CD14-positive monocyte (primary cell): Measurements from ENCODE around the gene UNC5A. TPM values are rescaled to one million over a fixed set of nuclear protein-coding genes. Genes with fewer than 3 reads are reported as not detected.

ENCODE experiments used
- DNase-seq, 3 donors: peaks; one replicate each; pipeline ENCODE4 v3.0.0-alpha.2; 2011 to 2022
- H2AFZ ChIP-seq: 2 replicates; pipeline ENCODE4 v1.6.0; 2012; ENCODE audit warnings: mild to moderate bottlenecking, low read depth, low read length, inconsistent platforms; ENCODE audit not compliant: insufficient read depth, poor library complexity, severe bottlenecking
- H3K27ac ChIP-seq, 2 donors: 1 replicate in 1 of 2; 2 replicates in 1 of 2; pipeline ENCODE4 v1.5.1; 2012 to 2013; ENCODE audit warnings: low read length in 2 of 2, control low read depth in 1 of 2, inconsistent platforms in 1 of 2, low read depth in 1 of 2, mild to moderate bottlenecking in 1 of 2
- H3K27me3 ChIP-seq, 2 donors: one replicate each; pipeline versions ENCODE4 v1.6.0 to v1.6.1; 2011 to 2013; ENCODE audit warnings: low read length in 2 of 2; ENCODE audit not compliant: control insufficient read depth in 2 of 2, insufficient read depth in 2 of 2
- H3K36me3 ChIP-seq, 2 donors: replicated peaks in 1 of 2; 1 replicate in 1 of 2; 2 replicates in 1 of 2; pipeline versions ENCODE4 v1.5.1 to v1.6.1; 2012 to 2013; ENCODE audit warnings: low read length in 2 of 2, control low read depth in 1 of 2, inconsistent platforms in 1 of 2, mild to moderate bottlenecking in 1 of 2; ENCODE audit not compliant: insufficient read depth in 2 of 2, control insufficient read depth in 1 of 2
- H3K4me1 ChIP-seq, 2 donors: 1 replicate in 1 of 2; 2 replicates in 1 of 2; pipeline versions ENCODE4 v1.5.1 to v1.6.1; 2012 to 2013; ENCODE audit warnings: low read length in 2 of 2, control low read depth in 1 of 2, inconsistent platforms in 1 of 2, mild to moderate bottlenecking in 1 of 2, moderate library complexity in 1 of 2; ENCODE audit not compliant: insufficient read depth in 2 of 2, control insufficient read depth in 1 of 2
- H3K4me2 ChIP-seq: replicated peaks from 2 replicates; pipeline ENCODE3; 2012; ENCODE audit warnings: low read length, moderate library complexity, mild to moderate bottlenecking; ENCODE audit not compliant: poor library complexity, severe bottlenecking; ENCODE audit errors: extremely low read depth
- H3K4me3 ChIP-seq, 3 experiments: fragments of 200-600 bp in 1 of 3; sonication (generic) in 1 of 3; replicated peaks in 1 of 3; 1 replicate in 2 of 3; 2 replicates in 1 of 3; pipeline ENCODE4 v1.5.1; 2011 to 2013; ENCODE audit warnings: low read length in 3 of 3, mild to moderate bottlenecking in 3 of 3, control low read depth in 2 of 3, low read depth in 2 of 3, inconsistent platforms in 1 of 3, moderate library complexity in 1 of 3
- H3K79me2 ChIP-seq: 2 replicates; pipeline ENCODE4 v1.6.0; 2012; ENCODE audit warnings: mild to moderate bottlenecking, control low read depth, inconsistent platforms, low read length, moderate library complexity; ENCODE audit not compliant: insufficient read depth
- H3K9ac ChIP-seq: 2 replicates; pipeline ENCODE4 v1.6.0; 2017; ENCODE audit warnings: low read length, mild to moderate bottlenecking; ENCODE audit not compliant: insufficient read depth, poor library complexity, severe bottlenecking
- H3K9me3 ChIP-seq, 2 donors: replicated peaks in 1 of 2; 1 replicate in 1 of 2; 2 replicates in 1 of 2; pipeline versions ENCODE4 v1.5.1 to v1.6.1; 2012 to 2013; ENCODE audit warnings: low read length in 2 of 2, control low read depth in 1 of 2; ENCODE audit not compliant: control insufficient read depth in 1 of 2, insufficient read depth in 1 of 2
- H4K20me1 ChIP-seq: 2 replicates; pipeline ENCODE4 v1.6.0; 2012; ENCODE audit warnings: mild to moderate bottlenecking, low read length, control low read depth, moderate library complexity; ENCODE audit not compliant: insufficient read depth
- H3K27ac Mint-ChIP-seq, 7 donors: one replicate each; pipeline ENCODE4 v1.8.0; 2020; ENCODE audit warnings: mild to moderate bottlenecking in 7 of 7, mixed read lengths in 7 of 7, moderate library complexity in 6 of 7, inconsistent platforms in 2 of 7
- H3K27me3 Mint-ChIP-seq, 3 donors: one replicate each; pipeline ENCODE4 v1.8.0; 2021 to 2022; ENCODE audit warnings: low read depth in 3 of 3, mild to moderate bottlenecking in 3 of 3, mixed read lengths in 3 of 3, moderate library complexity in 3 of 3, inconsistent platforms in 1 of 3
- H3K36me3 Mint-ChIP-seq, 2 donors: one replicate each; pipeline ENCODE4 v1.8.0; 2020; ENCODE audit warnings: mixed read lengths in 2 of 2, inconsistent platforms in 1 of 2, mild to moderate bottlenecking in 1 of 2
- H3K4me1 Mint-ChIP-seq: one replicate; pipeline ENCODE4 v1.8.0; 2020; ENCODE audit warnings: mild to moderate bottlenecking, mixed read lengths
- H3K4me3 Mint-ChIP-seq, 2 donors: one replicate each; pipeline ENCODE4 v1.8.0; 2020; ENCODE audit warnings: mild to moderate bottlenecking in 2 of 2, mixed read lengths in 2 of 2, moderate library complexity in 1 of 2
- H3K9me3 Mint-ChIP-seq, 7 donors: one replicate each; pipeline ENCODE4 v1.8.0; 2020 to 2022; ENCODE audit warnings: mixed read lengths in 7 of 7, mild to moderate bottlenecking in 6 of 7, moderate library complexity in 6 of 7, inconsistent platforms in 2 of 7
- CTCF ChIP-seq: fragments of 200-600 bp; IDR thresholded peaks from one replicate; pipeline ENCODE4 v1.8.0; 2022; ENCODE audit warnings: antibody characterized with exemption, mild to moderate bottlenecking
- WGBS: methylation state at CpG from one replicate; pipeline ENCODE4 v1.1.5; 2013; ENCODE audit warnings: missing lambda C conversion rate; ENCODE audit not compliant: insufficient coverage; 5-methylcytosine and 5-hydroxymethylcytosine counted together
- intact Hi-C, 2 donors: fragments of 100-400 bp; cut with micrococcal nuclease; formaldehyde crosslinking; loops; one replicate each; pipeline versions ENCODE4 v1.15.0 to v1.15.1; 2023
- polyA plus RNA-seq, 3 donors: library from polyadenylated mRNA; depleted of rRNA in 1 of 3; unstranded in 2 of 3; stranded (reverse) in 1 of 3; fragments of 300-500 nt in 2 of 3; fragments of >200 nt in 1 of 3; fragmentation: Illumina TruSeq in 2 of 3; gene quantifications; 1 replicate in 2 of 3; 2 replicates in 1 of 3; pipeline ENCODE4 v1.2.3, GENCODE V29; 2012 to 2021

UNC5A gene
- polyA plus RNA-seq, 3 donors = 0.03 to 0.07 TPM; not detected in 1

GRCh38 chr5:176906126-176906525 is 95.8 kb downstream of the UNC5A start:
- intact Hi-C loops = no loop called here
- H2AFZ ChIP-seq = no peak overlapping the region
- H3K9me3 ChIP-seq = no peaks in the 10 kb centered on the region
- H3K36me3 Mint-ChIP-seq = peaks cover 47 to 70% of the 10 kb centered on the region in 2 donors
- H3K27ac Mint-ChIP-seq = peak overlapping the region in 2 of 7 donors; percentile 16 to 44
- peaks cover 62% of the 10 kb centered on the region for H3K4me1 Mint-ChIP-seq
- no peaks in the 10 kb centered on the region for H3K27me3 ChIP-seq
- no peaks in the 10 kb centered on the region for H4K20me1 ChIP-seq
- DNase-seq = no peak
- H3K4me1 ChIP-seq = peaks cover 53 to 61% of the 10 kb centered on the region in 2 donors
- no peak overlapping the region for H3K9ac ChIP-seq
- no peak overlapping the region for H3K4me3 Mint-ChIP-seq
- H3K27ac ChIP-seq = no peak overlapping the region
- no peak for TF ChIP-seq CTCF
- no CpG with 5 or more reads among the region's 1 CpG for WGBS
- no peaks in the 10 kb centered on the region for H3K9me3 Mint-ChIP-seq
- no peak overlapping the region for H3K4me2 ChIP-seq
- H3K79me2 ChIP-seq = peaks cover 7% of the 10 kb centered on the region
- H3K4me3 ChIP-seq = no peak overlapping the region
- no peaks in the 10 kb centered on the region for H3K27me3 Mint-ChIP-seq
- H3K36me3 ChIP-seq = peaks cover 44 to 46% of the 10 kb centered on the region in 2 donors

GRCh38 chr5:176906796-176907195 is 96.4 kb downstream of the UNC5A start:
- no peak overlapping the region for H3K4me3 Mint-ChIP-seq
- H3K36me3 ChIP-seq = peaks cover 47 to 50% of the 10 kb centered on the region in 2 donors

More at GRCh38 chr5:176906796-176907195, 96.4 kb downstream of the UNC5A start:
- Histone ChIP-seq H2AFZ (no peak overlapping the region), H3K4me2 (no peak overlapping the region), H3K4me1 (peaks cover 47 to 55% of the 10 kb centered on the region in 2 donors), H4K20me1 (no peaks in the 10 kb centered on the region), H3K9ac (no peak overlapping the region), H3K9me3 (no peaks in the 10 kb centered on the region), H3K27ac (no peak overlapping the region), H3K79me2 (peaks cover 6% of the 10 kb centered on the region), H3K4me3 (no peak overlapping the region), H3K27me3 (no peaks in the 10 kb centered on the region)
- no peak for DNase-seq
- WGBS = 90% methylated on average over 2 of the region's 3 CpGs
- intact Hi-C loops = no loop called here
- peaks cover 55% of the 10 kb centered on the region for H3K4me1 Mint-ChIP-seq
- H3K36me3 Mint-ChIP-seq = peaks cover 49 to 71% of the 10 kb centered on the region in 2 donors
- TF ChIP-seq CTCF = no peak
- no peak overlapping the region for H3K27ac Mint-ChIP-seq
- H3K9me3 Mint-ChIP-seq = no peaks in the 10 kb centered on the region
- H3K27me3 Mint-ChIP-seq = no peaks in the 10 kb centered on the region
